CD4-positive, alpha-beta T cell treated with Interleukin-4 for 4 hours (primary cell): Measurements from ENCODE around the gene IQSEC1.
"Not testable (repeated sequence)": the region's sequence is repeated elsewhere in the genome, so short reads cannot be mapped to it uniquely, and the experiment has no call there.

Experiments used
- DNase-seq: peaks from one replicate; pipeline ENCODE4 v3.0.0-alpha.2; 2020

IQSEC1 gene

GRCh38 chr3:12853847-12854246 lies 219.4 kb downstream of the IQSEC1 start:
- not testable (repeated sequence) for DNase-seq

- DNase-seq: no peak
Observed at GRCh38 chr3:12852201-12852600, 221.0 kb downstream of the IQSEC1 start.
